ENCODE measurements around the gene SWI5. TPM values are rescaled to one million over a fixed set of nuclear protein-coding genes. Genes with fewer than 3 reads are reported as not detected.
A peak's percentile ranks its signal among the peaks of the same experiment; 100 is the strongest.
"Not testable (repeated sequence)": the region's sequence is repeated elsewhere in the genome, so short reads cannot be mapped to it uniquely, and the experiment has no call there.

The SWI5 gene
- 19.7 TPM for polyA plus RNA-seq (2013, experiment 1 of 2)
- 21.7 TPM for polyA plus RNA-seq (2013, experiment 2 of 2)

GRCh38 chr9:128276008-128276573 lies at the start of gene SWI5:
TSS of gene SWI5 (plus strand) at chr9:128276276.
- peak within 1 kb of the TSS; percentile 72 for H3K4me3 ChIP-seq (ENCODE audit: low read length)
- no peaks in the 10 kb centered on the region for H3K4me1 ChIP-seq (ENCODE audit: insufficient read depth, low read length)
- peaks cover 23% of the 10 kb centered on the region for H3K36me3 ChIP-seq (ENCODE audit: insufficient read depth, low read length)
- H3K9me3 ChIP-seq (ENCODE audit: insufficient read depth, low read depth, low read length) = no peaks in the 10 kb centered on the region
- H3K27me3 ChIP-seq (ENCODE audit: insufficient read depth, low read length) = no peaks in the 10 kb centered on the region
- peak within 1 kb of the TSS; percentile 81 for H3K9ac ChIP-seq (ENCODE audit: low read depth, low read length)
- peak within 1 kb of the TSS; percentile 91 for H3K27ac ChIP-seq (ENCODE audit: low read depth, low read length)
- WGBS = under 1% methylated on average over 38 of the region's 38 CpGs

GRCh38 chr9:128226412-128226801 lies 49.7 kb upstream of the SWI5 start:
- H3K27ac ChIP-seq (ENCODE audit: low read depth, low read length) = no peak overlapping the region
- no peak overlapping the region for H3K4me3 ChIP-seq (ENCODE audit: low read length)
- H3K27me3 ChIP-seq (ENCODE audit: insufficient read depth, low read length) = no peaks in the 10 kb centered on the region
- peaks cover 36% of the 10 kb centered on the region for H3K36me3 ChIP-seq (ENCODE audit: insufficient read depth, low read length)
- H3K4me1 ChIP-seq (ENCODE audit: insufficient read depth, low read length) = no peaks in the 10 kb centered on the region
- no peaks in the 10 kb centered on the region for H3K9me3 ChIP-seq (ENCODE audit: insufficient read depth, low read depth, low read length)
- 92% methylated on average over 5 of the region's 5 CpGs for WGBS
- H3K9ac ChIP-seq (ENCODE audit: low read depth, low read length) = no peak overlapping the region

- H3K36me3 ChIP-seq (ENCODE audit: insufficient read depth, low read length) = peaks cover 11% of the 10 kb centered on the region
- not testable (repeated sequence) for H3K27me3 ChIP-seq (ENCODE audit: insufficient read depth, low read length); H3K4me1 ChIP-seq (ENCODE audit: insufficient read depth, low read length); H3K9ac ChIP-seq (ENCODE audit: low read depth, low read length); H3K9me3 ChIP-seq (ENCODE audit: insufficient read depth, low read depth, low read length); H3K27ac ChIP-seq (ENCODE audit: low read depth, low read length); H3K4me3 ChIP-seq (ENCODE audit: low read length)
- 97% methylated on average over 7 of the region's 7 CpGs for WGBS
These were observed 45.2 kb upstream of the SWI5 start for GRCh38 chr9:128230897-128231296.

GRCh38 chr9:128231638-128232527 lies 44.2 kb upstream of the SWI5 start:
- 85% methylated on average over 16 of the region's 16 CpGs for WGBS
- H3K9me3 ChIP-seq (ENCODE audit: insufficient read depth, low read depth, low read length) = no peaks in the 10 kb centered on the region
- H3K9ac ChIP-seq (ENCODE audit: low read depth, low read length) = no peak overlapping the region
- no peak overlapping the region for H3K27ac ChIP-seq (ENCODE audit: low read depth, low read length)
- H3K4me1 ChIP-seq (ENCODE audit: insufficient read depth, low read length) = no peaks in the 10 kb centered on the region
- H3K27me3 ChIP-seq (ENCODE audit: insufficient read depth, low read length) = no peaks in the 10 kb centered on the region
- H3K36me3 ChIP-seq (ENCODE audit: insufficient read depth, low read length) = peaks cover 11% of the 10 kb centered on the region; the same call in 1 of the 2 replicates
- no peak overlapping the region for H3K4me3 ChIP-seq (ENCODE audit: low read length)

GRCh38 chr9:128232528-128233428 lies 43.3 kb upstream of the SWI5 start:
- no peaks in the 10 kb centered on the region for H3K27me3 ChIP-seq (ENCODE audit: insufficient read depth, low read length)
- H3K9ac ChIP-seq (ENCODE audit: low read depth, low read length) = no peak overlapping the region
- WGBS = 89% methylated on average over 22 of the region's 22 CpGs
- H3K4me1 ChIP-seq (ENCODE audit: insufficient read depth, low read length) = no peaks in the 10 kb centered on the region
- no peak overlapping the region for H3K4me3 ChIP-seq (ENCODE audit: low read length)
- no peaks in the 10 kb centered on the region for H3K9me3 ChIP-seq (ENCODE audit: insufficient read depth, low read depth, low read length)
- no peak overlapping the region for H3K27ac ChIP-seq (ENCODE audit: low read depth, low read length)
- H3K36me3 ChIP-seq (ENCODE audit: insufficient read depth, low read length) = peaks cover 8% of the 10 kb centered on the region; the same call in 1 of the 2 replicates

- no peak overlapping the region for H3K9ac ChIP-seq (ENCODE audit: low read depth, low read length)
- no peak overlapping the region for H3K27ac ChIP-seq (ENCODE audit: low read depth, low read length)
- no peaks in the 10 kb centered on the region for H3K27me3 ChIP-seq (ENCODE audit: insufficient read depth, low read length)
- H3K9me3 ChIP-seq (ENCODE audit: insufficient read depth, low read depth, low read length) = no peaks in the 10 kb centered on the region
- 94% methylated on average over 28 of the region's 28 CpGs for WGBS
- H3K36me3 ChIP-seq (ENCODE audit: insufficient read depth, low read length) = peaks cover 9% of the 10 kb centered on the region; the same call in 1 of the 2 replicates
- H3K4me3 ChIP-seq (ENCODE audit: low read length) = no peak overlapping the region
- no peaks in the 10 kb centered on the region for H3K4me1 ChIP-seq (ENCODE audit: insufficient read depth, low read length)
These were observed 42.2 kb upstream of the SWI5 start for GRCh38 chr9:128233817-128234406.

- H3K9me3 ChIP-seq (ENCODE audit: insufficient read depth, low read depth, low read length) = no peaks in the 10 kb centered on the region
- no peak overlapping the region for H3K4me3 ChIP-seq (ENCODE audit: low read length)
- peaks cover 10% of the 10 kb centered on the region for H3K4me1 ChIP-seq (ENCODE audit: insufficient read depth, low read length)
- H3K27ac ChIP-seq (ENCODE audit: low read depth, low read length) = no peak overlapping the region
- peaks cover 32% of the 10 kb centered on the region for H3K36me3 ChIP-seq (ENCODE audit: insufficient read depth, low read length)
- no peaks in the 10 kb centered on the region for H3K27me3 ChIP-seq (ENCODE audit: insufficient read depth, low read length)
- WGBS = 98% methylated on average over 4 of the region's 4 CpGs
- no peak overlapping the region for H3K9ac ChIP-seq (ENCODE audit: low read depth, low read length)
These were observed 34.0 kb upstream of the SWI5 start for GRCh38 chr9:128242124-128242523.

GRCh38 chr9:128242828-128243214 lies 33.3 kb upstream of the SWI5 start:
- Histone ChIP-seq H3K27me3 (ENCODE audit: insufficient read depth, low read length) (no peaks in the 10 kb centered on the region), H3K4me1 (ENCODE audit: insufficient read depth, low read length) (peaks cover 10% of the 10 kb centered on the region), H3K9ac (ENCODE audit: low read depth, low read length) (no peak overlapping the region), H3K4me3 (ENCODE audit: low read length) (no peak overlapping the region), H3K36me3 (ENCODE audit: insufficient read depth, low read length) (peaks cover 36% of the 10 kb centered on the region), H3K9me3 (ENCODE audit: insufficient read depth, low read depth, low read length) (no peaks in the 10 kb centered on the region), H3K27ac (ENCODE audit: low read depth, low read length) (no peak overlapping the region)
- 76% methylated on average over 7 of the region's 7 CpGs for WGBS

- 86% methylated on average over 12 of the region's 13 CpGs for WGBS
- no peak overlapping the region for H3K9ac ChIP-seq (ENCODE audit: low read depth, low read length)
- H3K4me3 ChIP-seq (ENCODE audit: low read length) = no peak overlapping the region
- peaks cover 36% of the 10 kb centered on the region for H3K36me3 ChIP-seq (ENCODE audit: insufficient read depth, low read length)
- H3K27ac ChIP-seq (ENCODE audit: low read depth, low read length) = no peak overlapping the region
- H3K4me1 ChIP-seq (ENCODE audit: insufficient read depth, low read length) = peaks cover 10% of the 10 kb centered on the region
- no peaks in the 10 kb centered on the region for H3K27me3 ChIP-seq (ENCODE audit: insufficient read depth, low read length)
- no peaks in the 10 kb centered on the region for H3K9me3 ChIP-seq (ENCODE audit: insufficient read depth, low read depth, low read length)
These were observed 32.7 kb upstream of the SWI5 start for GRCh38 chr9:128243215-128244018.

All from HUES64 (cell line).